Lower leg skin (tissue), 3 donors: ENCODE measurements around the gene STIM1.

ENCODE experiments used
- CTCF ChIP-seq, 3 donors: fragments of 450-650 bp; IDR thresholded peaks; one replicate each; pipeline ENCODE4 v1.5.1; 2016; ENCODE audit warnings: antibody characterized with exemption in 3 of 3, mild to moderate bottlenecking in 3 of 3, moderate library complexity in 2 of 3
- POLR2A ChIP-seq, 2 donors: fragments of 450-650 bp; IDR thresholded peaks; one replicate each; pipeline ENCODE4 v1.6.1; 2016 to 2017; ENCODE audit warnings: antibody characterized with exemption in 2 of 2, mild to moderate bottlenecking in 1 of 2, moderate library complexity in 1 of 2

GRCh38 chr11:3989276-3989920 lies 133.9 kb downstream of the STIM1 start:
- TF ChIP-seq CTCF (IDR thresholded peaks at IDR 0.05) = no peak
- TF ChIP-seq POLR2A (IDR thresholded peaks at IDR 0.05) = no peak
